HT-29 (cell line): Measurements from ENCODE around the gene GPX6. TPM values are rescaled to one million over a fixed set of nuclear protein-coding genes. Genes with fewer than 3 reads are reported as not detected.
"Not testable (repeated sequence)": the region's sequence is repeated elsewhere in the genome, so short reads cannot be mapped to it uniquely, and the experiment has no call there.

Experiments used
- DNase-seq: peaks from one replicate; pipeline ENCODE4 v3.0.0-alpha.2; 2015; ENCODE audit warnings: low spot score
- total RNA-seq: library from RNA; depleted of rRNA; stranded (reverse); fragments of >200 nt; shearing (Covaris generic); gene quantifications from 2 replicates; pipeline ENCODE4 v1.2.3, GENCODE V29; 2014; rRNA removed

Gene GPX6
- total RNA-seq, 1 experiment from 2014 or later, result not detected

DNA sequence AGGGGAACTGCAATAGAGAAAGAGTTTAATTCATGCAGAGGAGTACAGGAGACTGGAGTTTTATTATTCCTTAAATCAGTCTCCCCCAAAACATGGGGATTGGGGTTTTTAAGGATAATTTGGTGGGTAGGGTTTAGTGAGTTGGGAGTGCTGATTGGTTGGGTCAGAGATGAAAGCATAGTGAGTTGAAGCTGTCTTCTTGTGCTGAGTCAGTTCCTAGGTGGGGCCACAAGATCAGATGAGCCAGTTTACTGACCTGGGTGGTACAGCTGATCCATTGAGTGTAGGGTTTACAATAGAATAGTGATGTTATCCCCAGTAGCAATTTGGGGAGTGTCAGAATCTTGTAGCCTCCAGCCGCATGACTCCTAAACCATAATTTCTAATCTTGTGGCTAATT is 29.1 kb downstream of the GPX6 start:
- no peak for DNase-seq

DNA sequence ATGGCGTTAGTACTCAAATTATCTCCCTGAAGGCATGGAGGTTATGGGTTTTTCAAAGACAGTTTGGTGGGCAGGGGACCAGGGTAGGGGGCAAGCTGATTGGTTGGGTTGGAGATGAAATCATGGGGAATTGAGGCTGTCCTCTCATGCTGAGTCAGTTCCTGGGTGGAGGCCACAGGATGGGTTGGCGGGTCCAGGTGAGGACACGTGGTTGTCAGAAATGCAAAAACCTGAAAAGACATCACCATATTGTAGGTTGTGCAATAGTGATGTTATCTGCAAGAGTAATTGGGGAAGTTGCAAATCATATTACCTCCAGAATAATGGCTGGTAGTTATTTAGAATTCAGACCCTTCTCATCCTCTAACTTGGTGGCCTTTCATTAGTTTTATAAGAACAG is 30.1 kb downstream of the GPX6 start:
- no peak for DNase-seq

GRCh38 chr6:28480253-28480932 is 35.2 kb downstream of the GPX6 start:
- DNase-seq, result no peak

DNA sequence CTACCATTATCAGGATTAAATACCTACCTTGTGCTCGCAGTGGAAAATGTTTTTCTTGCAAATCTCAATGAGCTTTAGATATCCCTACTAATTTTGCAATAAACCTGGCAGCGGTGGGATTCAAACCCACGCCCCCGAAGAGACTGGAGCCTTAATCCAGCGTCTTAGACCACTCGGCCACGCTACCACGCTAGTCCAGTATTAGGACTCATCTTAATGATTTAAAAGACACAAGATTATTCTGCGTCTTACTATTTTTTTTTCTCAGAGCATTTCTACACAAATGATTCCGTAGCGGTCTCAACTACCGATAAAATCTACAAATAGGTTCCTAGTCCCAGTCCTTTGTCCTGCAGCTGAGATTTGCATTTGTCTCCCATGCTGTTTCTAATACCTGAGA is 37.1 kb downstream of the GPX6 start:
- no peak for DNase-seq

- DNase-seq, result peak; percentile 91
Observed at GRCh38 chr6:28474441-28475219, 41.0 kb downstream of the GPX6 start.

DNA sequence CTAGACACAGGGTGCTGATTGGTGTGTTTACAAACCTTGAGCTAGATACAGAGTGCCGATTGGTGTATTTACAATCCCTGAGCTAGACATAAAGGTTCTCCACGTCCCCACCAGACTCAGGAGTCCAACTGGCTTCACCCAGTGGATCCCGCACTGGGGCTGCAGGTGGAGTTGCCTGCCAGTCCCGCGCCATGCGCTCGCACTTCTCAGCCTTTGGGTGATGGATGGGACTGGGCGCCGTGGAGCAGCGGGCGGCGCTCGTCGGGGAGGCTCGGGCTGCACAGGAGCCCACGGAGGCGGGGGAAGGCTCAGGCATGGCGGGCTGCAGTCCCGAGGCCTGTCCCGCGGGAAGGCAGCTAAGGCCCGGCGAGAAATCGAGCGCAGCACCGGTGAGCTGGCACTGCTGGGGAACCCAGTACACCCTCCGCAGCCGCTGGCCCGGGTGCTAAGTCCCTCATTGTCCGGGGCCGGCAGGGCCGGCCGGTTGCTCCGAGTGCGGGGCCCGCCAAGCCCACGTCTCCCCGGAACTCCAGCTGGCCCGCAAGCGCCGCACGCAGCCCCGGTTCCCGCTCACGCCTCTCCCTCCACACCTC is 46.3 kb downstream of the GPX6 start:
- not testable (repeated sequence) for DNase-seq

DNA sequence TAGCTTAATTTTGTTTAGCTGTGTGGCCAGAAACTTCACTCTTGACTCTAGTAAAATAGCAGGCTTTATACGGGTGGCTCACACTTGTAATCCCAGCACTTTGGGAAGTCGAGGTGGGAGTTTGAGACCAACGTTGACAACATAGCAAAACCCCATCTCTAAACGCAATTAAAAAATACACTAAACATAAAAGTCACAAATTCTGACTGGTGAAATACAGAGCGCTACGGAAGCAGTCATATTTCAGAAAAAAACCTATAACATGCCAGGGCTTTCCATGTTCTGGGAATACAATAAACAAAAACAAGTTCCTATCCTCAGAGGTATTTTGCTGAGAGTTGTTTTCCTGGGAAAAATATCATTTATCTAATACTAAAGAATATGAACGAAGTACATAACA is 47.5 kb downstream of the GPX6 start:
- no peak for DNase-seq

- no peak for DNase-seq
Observed at GRCh38 chr6:28462401-28462800, 53.2 kb downstream of the GPX6 start.

GRCh38 chr6:28458568-28458967 is 57.0 kb downstream of the GPX6 start:
- no peak for DNase-seq

Other genes starting within 250 kb of the GPX6 start
- gene ZSCAN26, start 248.7 kb downstream of the GPX6 start, total RNA-seq, result 1.0 and 3.2 TPM in 2 replicates
- 0.97 and 1.2 TPM in 2 replicates for gene PGBD1, start 234.2 kb downstream of the GPX6 start, total RNA-seq
- 3.1 and 6.4 TPM in 2 replicates for gene ZSCAN31, start 179.6 kb downstream of the GPX6 start, total RNA-seq
- 0.53 and 0.60 TPM in 2 replicates for gene ZKSCAN3, start 165.8 kb downstream of the GPX6 start, total RNA-seq
- 2.1 TPM in 2 replicates for gene ZSCAN12, start 116.0 kb downstream of the GPX6 start, total RNA-seq
- gene ZSCAN23, start 72.3 kb downstream of the GPX6 start, total RNA-seq, result 0.64 and 1.1 TPM in 2 replicates
- not detected in 2 replicates for gene GPX5, start 10.1 kb upstream of the GPX6 start, total RNA-seq